A549 (cell line): ENCODE results near the gene LAMA2. TPM values are rescaled to one million over a fixed set of nuclear protein-coding genes. Genes with fewer than 3 reads are reported as not detected.

Experiments
- ATAC-seq, 2 experiments: fragments of 200-7000 bp in 1 of 2; fragments of >200 bp in 1 of 2; cut with Nextera tagmentation in 1 of 2; cut with Tn5 transposase in 1 of 2; 3 replicates each; pipeline versions ENCODE4 v1.8.0 to v1.9.1; 2018 to 2020; ENCODE audit warnings: mild to moderate bottlenecking in 1 of 2, moderate library complexity in 1 of 2
- CTCF ChIA-PET: fragments of 300-600 bp; sonication (Branson Sonifier 250); formaldehyde crosslinking; extraction: SDS; loops from one replicate; lab custom pipeline; 2021; ENCODE audit warnings: antibody characterized with exemption, inconsistent platforms; lab: Yijun Ruan, JAX
- POLR2A ChIA-PET: fragments of 350-600 bp; formaldehyde crosslinking; extraction: SDS; loops from one replicate; lab custom pipeline; 2021; ENCODE audit warnings: antibody characterized with exemption, inconsistent platforms; lab: Yijun Ruan, JAX
- DNase-seq, 2 experiments: peaks; one replicate each; pipeline versions ENCODE4 v3.0.0 to v3.0.0-alpha.2; 2011 to 2016; ENCODE audit warnings: low read depth in 1 of 2, low spot score in 1 of 2
- FAIRE-seq: peaks from 2 replicates; lab custom pipeline; 2011; peaks lifted over from hg19 to GRCh38; lab: Jason Lieb, UNC
- H3K27ac ChIP-seq, 2 experiments: fragments of >200 bp; sonication (Bioruptor Twin); formaldehyde crosslinking; 3 replicates each; pipeline ENCODE4 v1.5.1; 2016 to 2017
- H3K4me1 ChIP-seq: fragments of >200 bp; sonication (Bioruptor Twin); formaldehyde crosslinking; 3 replicates; pipeline ENCODE4 v1.6.1; 2016
- H3K4me2 ChIP-seq: fragments of >200 bp; sonication (Bioruptor Twin); formaldehyde crosslinking; 3 replicates; pipeline ENCODE4 v1.6.1; 2016
- H3K4me3 ChIP-seq: fragments of >200 bp; sonication (Bioruptor Twin); formaldehyde crosslinking; 3 replicates; pipeline ENCODE4 v1.5.1; 2016
- H3K9me3 ChIP-seq: fragments of >200 bp; sonication (Bioruptor Twin); formaldehyde crosslinking; 3 replicates; pipeline ENCODE4 v1.6.1; 2016
- BHLHE40 ChIP-seq: IDR thresholded peaks from 2 replicates; pipeline ENCODE4 v1.6.1; 2012; ENCODE audit warnings: low read depth, low read length, inconsistent platforms
- CBX2 ChIP-seq: fragments of 200-600 bp; sonication (generic); IDR thresholded peaks from 2 replicates; pipeline ENCODE4 v1.6.1; 2016; ENCODE audit warnings: low read depth, mild to moderate bottlenecking, borderline replicate concordance
- EP300 ChIP-seq, 2 experiments: fragments of >200 bp; sonication (Bioruptor Twin); formaldehyde crosslinking; IDR thresholded peaks; 2 replicates in 1 of 2; 3 replicates in 1 of 2; pipeline ENCODE4 v1.6.1; 2016 to 2017
- ESRRA ChIP-seq: fragments of 150-350 bp; IDR thresholded peaks from 2 replicates; pipeline ENCODE4 v1.6.1; 2014; ENCODE audit warnings: mild to moderate bottlenecking, low read length, borderline replicate concordance
- FOSB ChIP-seq: fragments of 250-450 bp; sonication (Bioruptor Pico); IDR thresholded peaks from 2 replicates; pipeline ENCODE4 v1.5.0; 2020; ENCODE audit warnings: mild to moderate bottlenecking, moderate library complexity
- GATA3 ChIP-seq: IDR thresholded peaks from 2 replicates; pipeline ENCODE4 v1.6.1; 2012; ENCODE audit warnings: borderline replicate concordance
- HOXB13 ChIP-seq: fragments of 250-450 bp; sonication (Bioruptor Pico); IDR thresholded peaks from 2 replicates; pipeline ENCODE4 v1.5.0; 2020; ENCODE audit warnings: low read depth, mild to moderate bottlenecking, moderate library complexity
- JUNB ChIP-seq: fragments of >200 bp; sonication (Bioruptor Twin); formaldehyde crosslinking; IDR thresholded peaks from 2 replicates; pipeline ENCODE4 v1.6.1; 2016
- KDM1A ChIP-seq: fragments of 200-600 bp; sonication (generic); IDR thresholded peaks from 2 replicates; pipeline ENCODE4 v1.6.1; 2016; ENCODE audit warnings: low read depth, mild to moderate bottlenecking
- POLR2AphosphoS2 ChIP-seq: conservative IDR thresholded peaks from 2 replicates; pipeline ENCODE4 v1.6.1; 2012; ENCODE audit warnings: low read length, improper control_type of control experiment, inconsistent platforms
- RARB ChIP-seq: fragments of 250-450 bp; sonication (Bioruptor Pico); IDR thresholded peaks from 2 replicates; pipeline ENCODE4 v1.8.0; 2021; ENCODE audit warnings: mild to moderate bottlenecking, moderate library complexity
- TP53 ChIP-seq: fragments of 250-450 bp; sonication (Bioruptor Pico); IDR thresholded peaks from 2 replicates; pipeline ENCODE4 v1.5.0; 2021; ENCODE audit warnings: mild to moderate bottlenecking, moderate library complexity
- ZC3H11A ChIP-seq: fragments of 450-650 bp; IDR thresholded peaks from 2 replicates; pipeline ENCODE4 v1.6.1; 2014; ENCODE audit warnings: antibody characterized with exemption, mild to moderate bottlenecking
- ZNF302 ChIP-seq: fragments of 250-450 bp; sonication (Bioruptor Pico); IDR thresholded peaks from 2 replicates; pipeline ENCODE4 v1.9.0; 2021; ENCODE audit warnings: inconsistent platforms, mild to moderate bottlenecking, moderate library complexity
- ZSCAN20 ChIP-seq: fragments of 250-450 bp; sonication (Bioruptor Pico); IDR thresholded peaks from 2 replicates; pipeline ENCODE4 v1.8.0; 2022; ENCODE audit warnings: mild to moderate bottlenecking, moderate library complexity
- WGBS: methylation state at CpG from one replicate; pipeline ENCODE4 v1.1.6; 2017; ENCODE audit errors: missing lambda C conversion rate; 5-methylcytosine and 5-hydroxymethylcytosine counted together
- polyA plus RNA-seq, 4 experiments: library from polyadenylated mRNA; depleted of rRNA in 3 of 4; stranded (reverse); fragments of >200 nt; fragmentation: RNase III in 1 of 4; extraction: RNeasy Plus Mini Kit Qiagen cat#74134 plus additional on column Dnase treatment in 1 of 4; gene quantifications; 2 replicates in 3 of 4; 3 replicates in 1 of 4; pipeline ENCODE4 v1.2.3, GENCODE V29; 2011 to 2017
- TF ChIP-seq, protein P1 (sequence below): fragments of 250-450 bp; sonication (Bioruptor Pico); IDR thresholded peaks from 2 replicates; pipeline ENCODE4 v1.5.0; 2021; ENCODE audit warnings: mild to moderate bottlenecking, moderate library complexity, borderline replicate concordance
- TF ChIP-seq, protein P2 (sequence below): fragments of 250-450 bp; sonication (Bioruptor Pico); IDR thresholded peaks from 2 replicates; pipeline ENCODE4 v1.5.0; 2020; ENCODE audit warnings: low read depth, mild to moderate bottlenecking, moderate library complexity
- TF ChIP-seq, protein P3 (sequence below): IDR thresholded peaks from 2 replicates; pipeline ENCODE4 v1.6.1; 2012
- TF ChIP-seq, protein P4 (sequence below): IDR thresholded peaks from 2 replicates; pipeline ENCODE4 v1.6.1; 2012; ENCODE audit warnings: low read depth, borderline replicate concordance
- TF ChIP-seq, protein P5 (sequence below): fragments of 200-600 bp; sonication (generic); IDR thresholded peaks from 2 replicates; pipeline ENCODE4 v1.6.1; 2016; ENCODE audit warnings: antibody characterized with exemption, mild to moderate bottlenecking, moderate library complexity

The LAMA2 gene
- polyA plus RNA-seq, 2 of the 4 experiments (the other 2 are of a cell fraction): 0.21 to 1.3 TPM

DNA sequence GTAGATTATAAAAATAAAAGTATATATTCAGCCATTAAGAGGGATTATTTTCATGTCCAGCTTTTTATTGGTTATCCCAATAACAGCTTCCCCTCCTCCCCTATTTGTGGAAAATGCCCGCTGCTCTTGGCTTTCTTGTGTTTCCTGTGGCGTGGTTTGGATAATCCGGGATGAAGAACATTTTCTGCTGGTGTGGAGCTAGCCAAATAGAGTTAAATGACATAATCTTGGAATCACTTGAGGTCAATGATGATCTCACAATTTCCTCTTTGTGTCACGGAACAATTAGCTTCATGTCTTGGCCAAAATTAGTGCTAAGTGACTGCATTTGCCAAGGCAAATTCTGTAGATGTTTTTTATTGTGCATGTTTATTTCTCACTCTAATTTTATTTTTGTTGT is 394.0 kb downstream of the LAMA2 start:
- no peak for DNase-seq
- whole genome bisulfite sequencing: 46% methylated on average over 4 of the region's 4 CpGs
- POLR2A ChIA-PET: no interaction called here
- Histone ChIP-seq H3K4me3 (no peak overlapping the region), H3K4me2 (no peak overlapping the region), H3K4me1 (no peaks in the 10 kb centered on the region), H3K9me3 (no peaks in the 10 kb centered on the region), H3K27ac (no peak overlapping the region)
- ATAC-seq: no peak
- TF ChIP-seq CBX2 (no peak), ZC3H11A (no peak), HOXB13 (no peak), ESRRA (no peak)
- TF ChIP-seq, protein P1, sequence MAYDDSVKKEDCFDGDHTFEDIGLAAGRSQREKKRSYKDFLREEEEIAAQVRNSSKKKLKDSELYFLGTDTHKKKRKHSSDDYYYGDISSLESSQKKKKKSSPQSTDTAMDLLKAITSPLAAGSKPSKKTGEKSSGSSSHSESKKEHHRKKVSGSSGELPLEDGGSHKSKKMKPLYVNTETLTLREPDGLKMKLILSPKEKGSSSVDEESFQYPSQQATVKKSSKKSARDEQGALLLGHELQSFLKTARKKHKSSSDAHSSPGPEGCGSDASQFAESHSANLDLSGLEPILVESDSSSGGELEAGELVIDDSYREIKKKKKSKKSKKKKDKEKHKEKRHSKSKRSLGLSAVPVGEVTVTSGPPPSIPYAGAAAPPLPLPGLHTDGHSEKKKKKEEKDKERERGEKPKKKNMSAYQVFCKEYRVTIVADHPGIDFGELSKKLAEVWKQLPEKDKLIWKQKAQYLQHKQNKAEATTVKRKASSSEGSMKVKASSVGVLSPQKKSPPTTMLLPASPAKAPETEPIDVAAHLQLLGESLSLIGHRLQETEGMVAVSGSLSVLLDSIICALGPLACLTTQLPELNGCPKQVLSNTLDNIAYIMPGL: no peak
- TF ChIP-seq, protein P2, sequence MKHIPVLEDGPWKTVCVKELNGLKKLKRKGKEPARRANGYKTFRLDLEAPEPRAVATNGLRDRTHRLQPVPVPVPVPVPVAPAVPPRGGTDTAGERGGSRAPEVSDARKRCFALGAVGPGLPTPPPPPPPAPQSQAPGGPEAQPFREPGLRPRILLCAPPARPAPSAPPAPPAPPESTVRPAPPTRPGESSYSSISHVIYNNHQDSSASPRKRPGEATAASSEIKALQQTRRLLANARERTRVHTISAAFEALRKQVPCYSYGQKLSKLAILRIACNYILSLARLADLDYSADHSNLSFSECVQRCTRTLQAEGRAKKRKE (CRISPR knock-in tag): no peak
- CTCF ChIA-PET: no interaction called here
- no peak for FAIRE-seq

DNA sequence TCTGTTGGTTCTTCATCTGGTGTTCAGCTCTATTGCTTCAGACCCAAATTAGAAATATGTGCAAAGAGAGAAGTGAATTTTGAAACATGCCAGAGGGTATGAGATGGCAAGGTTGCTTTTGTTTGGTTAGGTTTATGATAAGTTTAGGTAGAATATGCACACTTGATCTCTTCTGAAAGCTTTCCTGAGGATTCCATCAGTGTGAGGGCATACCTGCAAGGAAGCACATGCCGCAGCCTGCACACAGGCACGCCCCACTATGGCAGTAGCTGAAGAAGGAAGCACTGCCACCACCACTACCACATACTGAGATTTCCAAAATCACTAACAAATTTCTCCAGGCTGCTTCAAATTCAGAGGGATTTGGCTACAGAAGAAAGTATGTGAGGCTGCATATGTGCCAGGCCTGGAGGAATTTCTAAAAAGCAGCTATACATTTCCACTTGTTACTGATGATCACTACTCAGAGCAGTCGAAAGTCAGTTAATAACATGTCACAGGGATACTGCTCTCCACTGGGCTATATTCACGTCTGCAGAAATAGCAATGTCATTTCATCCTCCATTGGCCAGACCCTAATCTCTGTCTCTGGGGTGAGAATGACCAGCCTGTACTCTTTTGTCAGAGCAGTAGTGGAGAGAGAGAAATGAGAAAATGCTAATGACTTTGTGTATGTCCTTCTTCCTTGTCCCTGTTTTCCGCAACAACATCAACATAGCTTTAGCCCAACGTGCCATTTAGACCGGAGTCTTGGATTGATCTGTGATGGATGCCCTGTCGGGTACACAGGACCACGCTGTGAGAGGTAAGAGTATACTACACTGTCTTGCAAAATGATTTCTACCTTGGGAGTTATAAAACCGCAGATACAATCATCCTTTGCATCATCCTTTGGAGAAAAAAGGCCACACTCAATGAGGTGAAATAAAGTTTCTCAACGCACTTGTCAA is 396.7 kb downstream of the LAMA2 start:
- POLR2A ChIA-PET: no interaction called here
- Histone ChIP-seq H3K9me3 (no peaks in the 10 kb centered on the region), H3K4me3 (no peak overlapping the region), H3K27ac (no peak overlapping the region), H3K4me1 (no peaks in the 10 kb centered on the region), H3K4me2 (no peak overlapping the region)
- FAIRE-seq (no peak), ATAC-seq (no peak), DNase-seq (no peak)
- TF ChIP-seq, protein P1: no peak
- TF ChIP-seq ZNF302 (no peak), RARB (CRISPR knock-in tag) (no peak), ZSCAN20 (CRISPR knock-in tag) (no peak), HOXB13 (no peak), EP300 (IDR thresholded peaks at IDR 0.05) (no peak), TP53 (CRISPR knock-in tag) (no peak), FOSB (CRISPR knock-in tag) (no peak), GATA3 (no peak), POLR2AphosphoS2 (no peak), BHLHE40 (no peak), CBX2 (no peak), JUNB (no peak), KDM1A (no peak)
- TF ChIP-seq, protein P3, sequence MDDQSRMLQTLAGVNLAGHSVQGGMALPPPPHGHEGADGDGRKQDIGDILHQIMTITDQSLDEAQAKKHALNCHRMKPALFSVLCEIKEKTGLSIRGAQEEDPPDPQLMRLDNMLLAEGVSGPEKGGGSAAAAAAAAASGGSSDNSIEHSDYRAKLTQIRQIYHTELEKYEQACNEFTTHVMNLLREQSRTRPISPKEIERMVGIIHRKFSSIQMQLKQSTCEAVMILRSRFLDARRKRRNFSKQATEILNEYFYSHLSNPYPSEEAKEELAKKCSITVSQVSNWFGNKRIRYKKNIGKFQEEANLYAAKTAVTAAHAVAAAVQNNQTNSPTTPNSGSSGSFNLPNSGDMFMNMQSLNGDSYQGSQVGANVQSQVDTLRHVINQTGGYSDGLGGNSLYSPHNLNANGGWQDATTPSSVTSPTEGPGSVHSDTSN: no peak
- TF ChIP-seq, protein P4, sequence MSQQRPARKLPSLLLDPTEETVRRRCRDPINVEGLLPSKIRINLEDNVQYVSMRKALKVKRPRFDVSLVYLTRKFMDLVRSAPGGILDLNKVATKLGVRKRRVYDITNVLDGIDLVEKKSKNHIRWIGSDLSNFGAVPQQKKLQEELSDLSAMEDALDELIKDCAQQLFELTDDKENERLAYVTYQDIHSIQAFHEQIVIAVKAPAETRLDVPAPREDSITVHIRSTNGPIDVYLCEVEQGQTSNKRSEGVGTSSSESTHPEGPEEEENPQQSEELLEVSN: no peak
- TF ChIP-seq, protein P5, sequence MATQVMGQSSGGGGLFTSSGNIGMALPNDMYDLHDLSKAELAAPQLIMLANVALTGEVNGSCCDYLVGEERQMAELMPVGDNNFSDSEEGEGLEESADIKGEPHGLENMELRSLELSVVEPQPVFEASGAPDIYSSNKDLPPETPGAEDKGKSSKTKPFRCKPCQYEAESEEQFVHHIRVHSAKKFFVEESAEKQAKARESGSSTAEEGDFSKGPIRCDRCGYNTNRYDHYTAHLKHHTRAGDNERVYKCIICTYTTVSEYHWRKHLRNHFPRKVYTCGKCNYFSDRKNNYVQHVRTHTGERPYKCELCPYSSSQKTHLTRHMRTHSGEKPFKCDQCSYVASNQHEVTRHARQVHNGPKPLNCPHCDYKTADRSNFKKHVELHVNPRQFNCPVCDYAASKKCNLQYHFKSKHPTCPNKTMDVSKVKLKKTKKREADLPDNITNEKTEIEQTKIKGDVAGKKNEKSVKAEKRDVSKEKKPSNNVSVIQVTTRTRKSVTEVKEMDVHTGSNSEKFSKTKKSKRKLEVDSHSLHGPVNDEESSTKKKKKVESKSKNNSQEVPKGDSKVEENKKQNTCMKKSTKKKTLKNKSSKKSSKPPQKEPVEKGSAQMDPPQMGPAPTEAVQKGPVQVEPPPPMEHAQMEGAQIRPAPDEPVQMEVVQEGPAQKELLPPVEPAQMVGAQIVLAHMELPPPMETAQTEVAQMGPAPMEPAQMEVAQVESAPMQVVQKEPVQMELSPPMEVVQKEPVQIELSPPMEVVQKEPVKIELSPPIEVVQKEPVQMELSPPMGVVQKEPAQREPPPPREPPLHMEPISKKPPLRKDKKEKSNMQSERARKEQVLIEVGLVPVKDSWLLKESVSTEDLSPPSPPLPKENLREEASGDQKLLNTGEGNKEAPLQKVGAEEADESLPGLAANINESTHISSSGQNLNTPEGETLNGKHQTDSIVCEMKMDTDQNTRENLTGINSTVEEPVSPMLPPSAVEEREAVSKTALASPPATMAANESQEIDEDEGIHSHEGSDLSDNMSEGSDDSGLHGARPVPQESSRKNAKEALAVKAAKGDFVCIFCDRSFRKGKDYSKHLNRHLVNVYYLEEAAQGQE: no peak
- 38% methylated on average over 11 of the region's 11 CpGs for WGBS
- CTCF ChIA-PET: no interaction called here
